GM18867 (cell line): ENCODE measurements around the gene OR6X1.

Experiments
- ATAC-seq: cut with Tn5 transposase; IDR thresholded peaks from one replicate; pipeline ENCODE4 v1.9.1; 2021; ENCODE audit warnings: mild to moderate bottlenecking, moderate library complexity; ENCODE audit not compliant: unreplicated experiment

Gene OR6X1

GRCh38 chr11:123754101-123754568 lies at the start of gene OR6X1:
Gene OR6X1, minus strand, starts transcription at chr11:123754518. Its CDS starts 0 bp downstream, at chr11:123754518.
- ATAC-seq: no peak

GRCh38 chr11:123801765-123802164 lies 47.4 kb upstream of the OR6X1 start:
- ATAC-seq: no peak

- ATAC-seq: no peak
Measured at GRCh38 chr11:123800036-123800435, 45.7 kb upstream of the OR6X1 start.

- ATAC-seq: no peak
Measured at GRCh38 chr11:123799438-123799837, 45.1 kb upstream of the OR6X1 start.

GRCh38 chr11:123798513-123799252 lies 44.4 kb upstream of the OR6X1 start:
- ATAC-seq: no peak

GRCh38 chr11:123798079-123798478 lies 43.8 kb upstream of the OR6X1 start:
- no peak for ATAC-seq

- no peak for ATAC-seq
Measured at GRCh38 chr11:123797541-123797940, 43.2 kb upstream of the OR6X1 start.

GRCh38 chr11:123797114-123797513 lies 42.8 kb upstream of the OR6X1 start:
- no peak for ATAC-seq

GRCh38 chr11:123796226-123796625 lies 41.9 kb upstream of the OR6X1 start:
- no peak for ATAC-seq

GRCh38 chr11:123783536-123783935 lies 29.2 kb upstream of the OR6X1 start:
- no peak for ATAC-seq

- ATAC-seq: no peak
Measured at GRCh38 chr11:123778511-123778910, 24.2 kb upstream of the OR6X1 start.

- ATAC-seq: no peak
Measured at GRCh38 chr11:123775715-123776549, 21.6 kb upstream of the OR6X1 start.

- no peak for ATAC-seq
Measured at GRCh38 chr11:123775289-123775688, 21.0 kb upstream of the OR6X1 start.

GRCh38 chr11:123773959-123774358 lies 19.6 kb upstream of the OR6X1 start:
- ATAC-seq: no peak

- no peak for ATAC-seq
Measured at GRCh38 chr11:123773026-123773425, 18.7 kb upstream of the OR6X1 start.

GRCh38 chr11:123771664-123772063 lies 17.3 kb upstream of the OR6X1 start:
- no peak for ATAC-seq

- no peak for ATAC-seq
Measured at GRCh38 chr11:123770712-123771111, 16.4 kb upstream of the OR6X1 start.

- no peak for ATAC-seq
Measured at GRCh38 chr11:123765601-123766000, 11.3 kb upstream of the OR6X1 start.

- no peak for ATAC-seq
Measured at GRCh38 chr11:123762422-123762821, 8.1 kb upstream of the OR6X1 start.

- no peak for ATAC-seq
Measured at GRCh38 chr11:123760894-123761293, 6.6 kb upstream of the OR6X1 start.

- ATAC-seq: no peak
Measured at GRCh38 chr11:123757976-123758375, 3.7 kb upstream of the OR6X1 start.

- no peak for ATAC-seq
Measured at GRCh38 chr11:123755813-123756212, 1.5 kb upstream of the OR6X1 start.
